Natural killer cell (primary cell): ENCODE data around the gene C4orf50. TPM values are rescaled to one million over a fixed set of nuclear protein-coding genes. Genes with fewer than 3 reads are reported as not detected.

Experiments used
- ATAC-seq, 3 donors: fragments of 150-1000 bp in 2 of 3; fragments of 200-7000 bp in 1 of 3; cut with Tn5 transposase; 1 replicate in 1 of 3; 2 replicates in 2 of 3; pipeline ENCODE4 v1.10.0; 2021; ENCODE audit warnings: mild to moderate bottlenecking in 2 of 3, moderate library complexity in 2 of 3
- DNase-seq, 2 donors: peaks; one replicate each; pipeline versions ENCODE4 v3.0.0 to v3.0.0-alpha.2; 2013 to 2021; ENCODE audit warnings: mixed read lengths in 1 of 2
- H3K27ac ChIP-seq: one replicate; pipeline ENCODE4 v1.5.1; 2013; ENCODE audit warnings: mild to moderate bottlenecking, low read length
- H3K27me3 ChIP-seq: one replicate; pipeline ENCODE4 v1.6.1; 2013; ENCODE audit warnings: low read length; ENCODE audit not compliant: control insufficient read depth, insufficient read depth
- H3K36me3 ChIP-seq: one replicate; pipeline ENCODE4 v1.6.1; 2013; ENCODE audit warnings: low read length; ENCODE audit not compliant: control insufficient read depth, insufficient read depth
- H3K4me1 ChIP-seq: one replicate; pipeline ENCODE4 v1.6.1; 2013; ENCODE audit warnings: low read length; ENCODE audit not compliant: control insufficient read depth, insufficient read depth
- H3K4me3 ChIP-seq: one replicate; pipeline ENCODE4 v1.5.1; 2013; ENCODE audit warnings: low read length
- H3K9me3 ChIP-seq: one replicate; pipeline ENCODE4 v1.6.1; 2013; ENCODE audit warnings: low read length; ENCODE audit not compliant: control insufficient read depth, insufficient read depth
- H3K27ac Mint-ChIP-seq, 2 donors: one replicate each; pipeline ENCODE4 v1.8.0; 2022; ENCODE audit warnings: mild to moderate bottlenecking in 2 of 2, mixed read lengths in 2 of 2, moderate library complexity in 1 of 2
- H3K27me3 Mint-ChIP-seq, 2 donors: one replicate each; pipeline ENCODE4 v1.8.0; 2022; ENCODE audit warnings: low read depth in 2 of 2, mixed read lengths in 2 of 2
- H3K36me3 Mint-ChIP-seq: one replicate; pipeline ENCODE4 v1.8.0; 2022; ENCODE audit warnings: mixed read lengths
- H3K4me1 Mint-ChIP-seq, 2 donors: one replicate each; pipeline ENCODE4 v1.8.0; 2022; ENCODE audit warnings: mixed read lengths in 2 of 2
- H3K4me3 Mint-ChIP-seq: one replicate; pipeline ENCODE4 v1.8.0; 2022; ENCODE audit warnings: mild to moderate bottlenecking, moderate library complexity, mixed read lengths
- H3K9me3 Mint-ChIP-seq, 2 donors: one replicate each; pipeline ENCODE4 v1.8.0; 2022; ENCODE audit warnings: mixed read lengths in 2 of 2
- WGBS: methylation state at CpG from one replicate; pipeline ENCODE4 v1.1.7; 2013; ENCODE audit warnings: missing lambda C conversion rate; ENCODE audit not compliant: insufficient coverage; 5-methylcytosine and 5-hydroxymethylcytosine counted together
- intact Hi-C: fragments of 100-400 bp; cut with micrococcal nuclease; formaldehyde crosslinking; loops from one replicate; pipeline ENCODE4 v1.14.2; 2022
- total RNA-seq, 4 donors: library from RNA; stranded (reverse); fragments of 120-200 nt in 1 of 4; gene quantifications; one replicate each; pipeline versions ENCODE4 v1.2.3 to v1.2.4, GENCODE V29; 2013 to 2022
- TF ChIP-seq, protein P1 (sequence below): fragments of 200-600 bp; IDR thresholded peaks from one replicate; pipeline ENCODE4 v1.8.0; 2022; ENCODE audit warnings: antibody characterized with exemption

C4orf50 gene
- total RNA-seq, 3 donors from 2014 or later (not counting 1 experiment from before 2014, with no cell fraction given) = 0.63 to 2.7 (median 1.8) TPM

DNA sequence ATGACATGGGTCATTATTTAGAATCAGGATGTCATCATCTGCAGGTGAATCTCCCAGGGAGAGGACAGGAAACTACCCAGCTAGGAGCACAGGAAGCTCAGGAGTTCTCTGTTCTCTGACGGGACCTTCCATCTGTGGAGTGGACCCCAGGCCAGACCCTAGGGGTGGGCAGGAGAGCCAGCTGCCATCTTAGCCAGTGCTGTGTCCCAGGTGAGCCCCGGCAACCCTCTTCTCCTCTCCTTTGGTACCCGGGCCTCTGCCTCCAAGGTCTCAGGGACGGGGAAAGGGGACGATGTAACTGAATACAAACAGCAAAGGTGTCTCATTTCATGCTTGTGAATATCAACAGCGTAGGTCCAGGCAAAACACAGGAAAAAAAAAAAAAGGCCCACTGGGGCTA is 48.5 kb downstream of the C4orf50 start:
- no peak overlapping the region for H3K4me3 ChIP-seq
- 78% methylated on average over 6 of the region's 6 CpGs for WGBS
- H3K27me3 ChIP-seq = no peaks in the 10 kb centered on the region
- no peaks in the 10 kb centered on the region for H3K9me3 ChIP-seq
- H3K4me1 Mint-ChIP-seq = no peaks in the 10 kb centered on the region
- H3K4me3 Mint-ChIP-seq = no peak overlapping the region
- H3K27me3 Mint-ChIP-seq = no peaks in the 10 kb centered on the region
- no peaks in the 10 kb centered on the region for H3K4me1 ChIP-seq
- H3K36me3 ChIP-seq = no peaks in the 10 kb centered on the region
- no peak overlapping the region for H3K27ac ChIP-seq
- no peaks in the 10 kb centered on the region for H3K9me3 Mint-ChIP-seq
- no peak overlapping the region for H3K27ac Mint-ChIP-seq
- DNase-seq (no peak), ATAC-seq (no peak)
- H3K36me3 Mint-ChIP-seq = no peaks in the 10 kb centered on the region
- TF ChIP-seq, protein P1, sequence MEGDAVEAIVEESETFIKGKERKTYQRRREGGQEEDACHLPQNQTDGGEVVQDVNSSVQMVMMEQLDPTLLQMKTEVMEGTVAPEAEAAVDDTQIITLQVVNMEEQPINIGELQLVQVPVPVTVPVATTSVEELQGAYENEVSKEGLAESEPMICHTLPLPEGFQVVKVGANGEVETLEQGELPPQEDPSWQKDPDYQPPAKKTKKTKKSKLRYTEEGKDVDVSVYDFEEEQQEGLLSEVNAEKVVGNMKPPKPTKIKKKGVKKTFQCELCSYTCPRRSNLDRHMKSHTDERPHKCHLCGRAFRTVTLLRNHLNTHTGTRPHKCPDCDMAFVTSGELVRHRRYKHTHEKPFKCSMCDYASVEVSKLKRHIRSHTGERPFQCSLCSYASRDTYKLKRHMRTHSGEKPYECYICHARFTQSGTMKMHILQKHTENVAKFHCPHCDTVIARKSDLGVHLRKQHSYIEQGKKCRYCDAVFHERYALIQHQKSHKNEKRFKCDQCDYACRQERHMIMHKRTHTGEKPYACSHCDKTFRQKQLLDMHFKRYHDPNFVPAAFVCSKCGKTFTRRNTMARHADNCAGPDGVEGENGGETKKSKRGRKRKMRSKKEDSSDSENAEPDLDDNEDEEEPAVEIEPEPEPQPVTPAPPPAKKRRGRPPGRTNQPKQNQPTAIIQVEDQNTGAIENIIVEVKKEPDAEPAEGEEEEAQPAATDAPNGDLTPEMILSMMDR = no peak
- intact Hi-C loops = no loop called here

DNA sequence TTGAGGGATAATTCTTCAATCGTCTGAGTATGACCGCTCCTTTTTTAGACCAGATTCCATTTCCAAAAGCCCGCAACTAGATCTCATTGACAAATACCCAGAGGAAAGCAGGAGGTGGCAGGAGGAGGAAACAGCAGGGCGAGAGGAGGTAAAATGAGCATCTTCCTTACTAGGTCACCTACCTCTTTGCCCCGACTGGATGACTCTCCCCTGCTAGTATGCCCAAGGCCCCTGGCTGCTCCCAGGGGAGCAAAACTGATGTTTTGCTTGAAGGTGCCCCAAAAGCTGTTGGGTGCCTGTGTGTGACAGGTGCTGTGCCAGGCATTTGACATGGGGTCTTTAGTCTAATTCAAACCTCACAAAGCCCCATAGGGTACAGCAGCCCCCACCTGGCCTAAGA is 48.9 kb downstream of the C4orf50 start:
- H3K27me3 Mint-ChIP-seq = no peaks in the 10 kb centered on the region
- H3K36me3 ChIP-seq = no peaks in the 10 kb centered on the region
- H3K4me3 Mint-ChIP-seq = no peak overlapping the region
- no peaks in the 10 kb centered on the region for H3K36me3 Mint-ChIP-seq
- DNase-seq (no peak), ATAC-seq (no peak)
- intact Hi-C loops = no loop called here
- no peaks in the 10 kb centered on the region for H3K4me1 Mint-ChIP-seq
- no peaks in the 10 kb centered on the region for H3K9me3 ChIP-seq
- no peak overlapping the region for H3K4me3 ChIP-seq
- H3K27ac Mint-ChIP-seq = no peak overlapping the region
- H3K27ac ChIP-seq = no peak overlapping the region
- H3K9me3 Mint-ChIP-seq = no peaks in the 10 kb centered on the region
- 90% methylated on average over 4 of the region's 5 CpGs for WGBS
- H3K27me3 ChIP-seq = no peaks in the 10 kb centered on the region
- TF ChIP-seq, protein P1 = no peak
- no peaks in the 10 kb centered on the region for H3K4me1 ChIP-seq

- 91% methylated on average over 10 of the region's 10 CpGs for WGBS
- intact Hi-C loops = no loop called here
These were observed 50.0 kb downstream of the C4orf50 start for GRCh38 chr4:5968246-5968645.

GRCh38 chr4:5967783-5968182 is 50.4 kb downstream of the C4orf50 start:
- TF ChIP-seq, protein P1 = no peak
- Mint-ChIP-seq H3K27ac (no peak overlapping the region), H3K36me3 (no peaks in the 10 kb centered on the region), H3K4me3 (no peak overlapping the region), H3K4me1 (no peaks in the 10 kb centered on the region), H3K27me3 (peaks cover 0 to 8% of the 10 kb centered on the region in 2 donors), H3K9me3 (no peaks in the 10 kb centered on the region)
- no peak for ATAC-seq
- Histone ChIP-seq H3K36me3 (no peaks in the 10 kb centered on the region), H3K4me3 (no peak overlapping the region), H3K4me1 (no peaks in the 10 kb centered on the region), H3K27me3 (no peaks in the 10 kb centered on the region), H3K27ac (no peak overlapping the region), H3K9me3 (no peaks in the 10 kb centered on the region)
- intact Hi-C loops = no loop called here
- no peak for DNase-seq
- WGBS = 58% methylated on average over 6 of the region's 6 CpGs

More at GRCh38 chr4:5968246-5968645, 50.0 kb downstream of the C4orf50 start:
- TF ChIP-seq, protein P1 = no peak
- Mint-ChIP-seq H3K27me3 (peaks cover 0 to 8% of the 10 kb centered on the region in 2 donors), H3K4me3 (no peak overlapping the region), H3K36me3 (no peaks in the 10 kb centered on the region), H3K27ac (no peak overlapping the region), H3K4me1 (no peaks in the 10 kb centered on the region), H3K9me3 (no peaks in the 10 kb centered on the region)
- H3K9me3 ChIP-seq = no peaks in the 10 kb centered on the region
- no peak for DNase-seq
- no peaks in the 10 kb centered on the region for H3K36me3 ChIP-seq
- no peaks in the 10 kb centered on the region for H3K27me3 ChIP-seq
- H3K4me3 ChIP-seq = no peak overlapping the region
- H3K27ac ChIP-seq = no peak overlapping the region
- H3K4me1 ChIP-seq = no peaks in the 10 kb centered on the region
- no peak for ATAC-seq
